Measurements from ENCODE around the gene TNNT2.

TNNT2 gene

GRCh38 chr1:201334325-201335173 lies 42.9 kb downstream of the TNNT2 start:
- TF ChIP-seq CTCF (IDR thresholded peaks at IDR 0.05; ENCODE audit: low read depth, low read length), result no peak
- DNase-seq (ENCODE audit: extremely low read depth, low read depth), result no peak

- no peak for TF ChIP-seq CTCF (IDR thresholded peaks at IDR 0.05; ENCODE audit: low read depth, low read length)
- DNase-seq (ENCODE audit: extremely low read depth, low read depth), result no peak
Observed at GRCh38 chr1:201332616-201333335, 44.7 kb downstream of the TNNT2 start.

- no peak for TF ChIP-seq CTCF (IDR thresholded peaks at IDR 0.05; ENCODE audit: low read depth, low read length)
- no peak for DNase-seq (ENCODE audit: extremely low read depth, low read depth)
Observed at GRCh38 chr1:201332021-201332420, 45.5 kb downstream of the TNNT2 start.

GRCh38 chr1:201331166-201331565 lies 46.3 kb downstream of the TNNT2 start:
- TF ChIP-seq CTCF (IDR thresholded peaks at IDR 0.05; ENCODE audit: low read depth, low read length), result no peak
- DNase-seq (ENCODE audit: extremely low read depth, low read depth), result no peak

- no peak for TF ChIP-seq CTCF (IDR thresholded peaks at IDR 0.05; ENCODE audit: low read depth, low read length)
Observed at GRCh38 chr1:201330541-201330940, 46.9 kb downstream of the TNNT2 start.

GRCh38 chr1:201329801-201330200 lies 47.7 kb downstream of the TNNT2 start:
- no peak for DNase-seq (ENCODE audit: extremely low read depth, low read depth)
- no peak for TF ChIP-seq CTCF (IDR thresholded peaks at IDR 0.05; ENCODE audit: low read depth, low read length)

More at GRCh38 chr1:201330541-201330940, 46.9 kb downstream of the TNNT2 start:
- DNase-seq (ENCODE audit: extremely low read depth, low read depth), result no peak

- DNase-seq (ENCODE audit: extremely low read depth, low read depth), result no peak
- TF ChIP-seq CTCF (IDR thresholded peaks at IDR 0.05; ENCODE audit: low read depth, low read length), result no peak
Observed at GRCh38 chr1:201329286-201329685, 48.2 kb downstream of the TNNT2 start.

Measured in AG09319 (cell line).